Ramos (cell line): ENCODE measurements around the gene RPS16.
"Not testable (repeated sequence)": the region's sequence is repeated elsewhere in the genome, so short reads cannot be mapped to it uniquely, and the experiment has no call there.

Experiments used
- in situ Hi-C: fragments of 300-500 bp; cut with MboI; formaldehyde crosslinking; loops from one replicate; pipeline ENCODE4 v1.14.3; 2022; ENCODE audit warnings: low sequenced_read_pairs; ENCODE audit not compliant: unreplicated experiment

The RPS16 gene

GRCh38 chr19:39435499-39436349 is at the start of gene RPS16:
Gene RPS16 (minus strand): TSS chr19:39435949. CDS start chr19:39435895, 54 bp downstream.
- in situ Hi-C loops = loop anchor here (25.0 kb wide), 1 partner anchor 402 kb away; the partner anchor contains the start of genes DYRK1B and FBL

GRCh38 chr19:39483141-39483540 is 47.4 kb upstream of the RPS16 start:
- in situ Hi-C loops = no loop called here

GRCh38 chr19:39481676-39482075 is 45.9 kb upstream of the RPS16 start:
- in situ Hi-C loops = no loop called here

- in situ Hi-C loops = no loop called here
Observed at GRCh38 chr19:39481229-39481545, 45.4 kb upstream of the RPS16 start.

GRCh38 chr19:39480337-39481228 is 44.8 kb upstream of the RPS16 start, which contains the start of gene TIMM50:
Gene TIMM50 (plus strand): TSS chr19:39480838. CDS start chr19:39480854, 16 bp downstream.
- in situ Hi-C loops = no loop called here

GRCh38 chr19:39479916-39480315 is 44.2 kb upstream of the RPS16 start:
- in situ Hi-C loops = no loop called here

GRCh38 chr19:39479319-39479801 is 43.6 kb upstream of the RPS16 start:
- in situ Hi-C loops = not testable (repeated sequence)

- in situ Hi-C loops = no loop called here
Observed at GRCh38 chr19:39475748-39476147, 40.0 kb upstream of the RPS16 start.

GRCh38 chr19:39474139-39474620 is 38.4 kb upstream of the RPS16 start:
- in situ Hi-C loops = no loop called here

GRCh38 chr19:39473443-39473960 is 37.8 kb upstream of the RPS16 start:
- in situ Hi-C loops = no loop called here

- in situ Hi-C loops = no loop called here
Observed at GRCh38 chr19:39472746-39473442, 37.1 kb upstream of the RPS16 start.

- in situ Hi-C loops = no loop called here
Observed at GRCh38 chr19:39471756-39472536, 36.2 kb upstream of the RPS16 start.

- in situ Hi-C loops = no loop called here
Observed at GRCh38 chr19:39470724-39471339, 35.1 kb upstream of the RPS16 start.

GRCh38 chr19:39469567-39469966 is 33.8 kb upstream of the RPS16 start:
- in situ Hi-C loops = no loop called here

GRCh38 chr19:39469036-39469435 is 33.3 kb upstream of the RPS16 start:
- in situ Hi-C loops = no loop called here

GRCh38 chr19:39467941-39468340 is 32.2 kb upstream of the RPS16 start:
- in situ Hi-C loops = no loop called here

GRCh38 chr19:39465956-39466747 is 30.4 kb upstream of the RPS16 start:
- in situ Hi-C loops = no loop called here

- in situ Hi-C loops = no loop called here
Observed at GRCh38 chr19:39463403-39463802, 27.7 kb upstream of the RPS16 start.
